ENCODE data around the gene IRGQ. TPM values are rescaled to one million over a fixed set of nuclear protein-coding genes. Genes with fewer than 3 reads are reported as not detected.

IRGQ gene, protein sequence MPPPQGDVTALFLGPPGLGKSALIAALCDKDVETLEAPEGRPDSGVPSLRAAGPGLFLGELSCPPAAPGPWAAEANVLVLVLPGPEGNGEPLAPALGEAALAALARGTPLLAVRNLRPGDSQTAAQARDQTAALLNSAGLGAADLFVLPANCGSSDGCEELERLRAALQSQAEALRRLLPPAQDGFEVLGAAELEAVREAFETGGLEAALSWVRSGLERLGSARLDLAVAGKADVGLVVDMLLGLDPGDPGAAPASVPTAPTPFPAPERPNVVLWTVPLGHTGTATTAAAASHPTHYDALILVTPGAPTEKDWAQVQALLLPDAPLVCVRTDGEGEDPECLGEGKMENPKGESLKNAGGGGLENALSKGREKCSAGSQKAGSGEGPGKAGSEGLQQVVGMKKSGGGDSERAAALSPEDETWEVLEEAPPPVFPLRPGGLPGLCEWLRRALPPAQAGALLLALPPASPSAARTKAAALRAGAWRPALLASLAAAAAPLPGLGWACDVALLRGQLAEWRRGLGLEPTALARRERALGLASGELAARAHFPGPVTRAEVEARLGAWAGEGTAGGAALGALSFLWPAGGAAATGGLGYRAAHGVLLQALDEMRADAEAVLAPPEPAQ
- total RNA-seq: 10 to 100 TPM; 28.9 to 29.8 TPM
- 3.0 TPM for polyA plus RNA-seq (2013, experiment 1 of 2)
- polyA plus RNA-seq (2013, experiment 2 of 2): 6.1 TPM
- 25.5 to 167 (median 64.0) reads per million in 172 experiments for total RNA-seq

DNA sequence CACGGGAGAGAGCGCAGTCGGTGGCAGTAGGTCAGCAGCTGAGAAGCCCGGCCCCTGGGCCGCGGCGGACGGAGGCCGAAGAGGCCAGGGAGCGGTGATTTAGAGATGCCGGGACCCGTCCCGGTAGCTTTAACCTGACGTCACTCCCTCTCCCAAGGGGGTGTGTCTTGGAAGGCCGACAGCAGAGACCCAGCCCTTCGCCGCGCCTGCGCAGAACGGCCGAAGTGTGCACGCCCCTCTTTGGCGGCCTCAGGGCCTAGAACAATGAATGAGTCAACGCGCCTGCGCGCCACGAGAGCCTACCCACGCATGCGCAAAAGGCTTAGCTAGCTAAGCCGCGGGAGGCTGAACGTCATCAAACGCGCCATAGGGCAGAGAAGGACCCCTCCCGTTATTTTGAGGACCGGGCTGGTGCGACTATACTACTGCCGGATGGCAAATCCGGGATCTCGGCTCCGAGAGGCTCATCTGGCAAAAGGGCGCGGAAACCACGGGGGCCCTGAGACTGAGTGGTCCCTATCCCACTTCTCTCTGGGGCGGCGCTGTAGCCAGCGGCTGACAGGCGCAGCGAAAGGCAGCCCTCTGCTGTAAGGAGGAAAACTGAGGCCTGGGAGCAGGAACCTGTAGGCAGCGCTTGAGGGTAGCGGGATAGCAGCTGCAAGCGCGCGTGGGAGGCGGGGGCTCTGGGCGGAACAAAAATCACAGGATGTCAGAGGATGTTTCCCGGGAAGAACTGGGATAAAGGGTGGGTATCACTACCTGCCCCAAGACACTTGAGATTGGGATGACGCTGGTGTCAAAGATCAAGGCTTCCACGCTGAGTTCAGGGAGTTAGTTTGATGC is at the start of gene IRGQ, which contains the start of gene ZNF576:
IRGQ (minus strand) TSS at position 136 of the 843 bp plus-strand sequence. CDS start 796 bp downstream, outside the sequence.
ZNF576 (plus strand) TSS at position 597 of the 843 bp plus-strand sequence. CDS start 514 bp downstream, outside the sequence.
- POLR2A ChIA-PET: interaction anchor here (0.9 to 3.3 kb wide), 19 partner anchors 9 to 203 kb away, joined by 3 to 52 read pairs (median 5); partner anchors contain the start of genes PHLDB3, PINLYP, SMG9 and XRCC1
- peak; percentile 99 to 100 (median 100) for DNase-seq
- H3K27ac ChIP-seq (ENCODE audit: low read depth in 1 of 2, low read length in 2 of 2): peak within 1 kb of the TSS; percentile 97
- peak within 1 kb of the TSS; percentile 73 for H3K4me3 ChIP-seq (ENCODE audit: low read length)
- CTCF ChIA-PET: interaction anchor here (0.8 to 5.8 kb wide), 9 partner anchors 21 to 213 kb away, joined by 3 to 122 read pairs (median 12); partner anchors contain the start of gene XRCC1
- H3K36me3 ChIP-seq (ENCODE audit: insufficient read depth, low read length): peaks cover 35% of the 10 kb centered on the region
- H3K36me3 Mint-ChIP-seq (ENCODE audit: low read depth): peaks cover 60% of the 10 kb centered on the region
- H3K4me3 Mint-ChIP-seq: peak within 1 kb of the TSS; percentile 96
- TF ChIP-seq, protein P1, sequence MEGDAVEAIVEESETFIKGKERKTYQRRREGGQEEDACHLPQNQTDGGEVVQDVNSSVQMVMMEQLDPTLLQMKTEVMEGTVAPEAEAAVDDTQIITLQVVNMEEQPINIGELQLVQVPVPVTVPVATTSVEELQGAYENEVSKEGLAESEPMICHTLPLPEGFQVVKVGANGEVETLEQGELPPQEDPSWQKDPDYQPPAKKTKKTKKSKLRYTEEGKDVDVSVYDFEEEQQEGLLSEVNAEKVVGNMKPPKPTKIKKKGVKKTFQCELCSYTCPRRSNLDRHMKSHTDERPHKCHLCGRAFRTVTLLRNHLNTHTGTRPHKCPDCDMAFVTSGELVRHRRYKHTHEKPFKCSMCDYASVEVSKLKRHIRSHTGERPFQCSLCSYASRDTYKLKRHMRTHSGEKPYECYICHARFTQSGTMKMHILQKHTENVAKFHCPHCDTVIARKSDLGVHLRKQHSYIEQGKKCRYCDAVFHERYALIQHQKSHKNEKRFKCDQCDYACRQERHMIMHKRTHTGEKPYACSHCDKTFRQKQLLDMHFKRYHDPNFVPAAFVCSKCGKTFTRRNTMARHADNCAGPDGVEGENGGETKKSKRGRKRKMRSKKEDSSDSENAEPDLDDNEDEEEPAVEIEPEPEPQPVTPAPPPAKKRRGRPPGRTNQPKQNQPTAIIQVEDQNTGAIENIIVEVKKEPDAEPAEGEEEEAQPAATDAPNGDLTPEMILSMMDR (IDR thresholded peaks at IDR 0.05): no peak
- peak within 1 kb of the TSS; percentile 100 for H3K27ac Mint-ChIP-seq
- no peaks in the 10 kb centered on the region for H3K9me3 Mint-ChIP-seq
- ATAC-seq (ENCODE audit: poor library complexity): peak; percentile 73
- no peaks in the 10 kb centered on the region for H3K27me3 Mint-ChIP-seq
- H3K4me1 ChIP-seq (ENCODE audit: insufficient read depth, low read length): peaks cover 44% of the 10 kb centered on the region
- no peaks in the 10 kb centered on the region for H3K9me3 ChIP-seq (ENCODE audit: control insufficient read depth in 1 of 2, insufficient read depth in 1 of 2, low read length in 2 of 2)
- intact Hi-C loops (cut with DNase I, micrococcal nuclease): loop anchor here (1.0 to 5.0 kb wide), 9 partner anchors 18 to 149 kb away; partner anchors contain the start of genes PINLYP (in 2 of the 2), XRCC1 (in 2 of the 2), ZNF428 (in 2 of the 2) and ETHE1 (in 1 of the 2)
- H3K4me1 Mint-ChIP-seq (ENCODE audit: low read depth): peaks cover 44% of the 10 kb centered on the region
- H3K27me3 ChIP-seq (ENCODE audit: control insufficient read depth in 1 of 2, insufficient read depth in 2 of 2, low read length in 2 of 2): no peaks in the 10 kb centered on the region

DNA sequence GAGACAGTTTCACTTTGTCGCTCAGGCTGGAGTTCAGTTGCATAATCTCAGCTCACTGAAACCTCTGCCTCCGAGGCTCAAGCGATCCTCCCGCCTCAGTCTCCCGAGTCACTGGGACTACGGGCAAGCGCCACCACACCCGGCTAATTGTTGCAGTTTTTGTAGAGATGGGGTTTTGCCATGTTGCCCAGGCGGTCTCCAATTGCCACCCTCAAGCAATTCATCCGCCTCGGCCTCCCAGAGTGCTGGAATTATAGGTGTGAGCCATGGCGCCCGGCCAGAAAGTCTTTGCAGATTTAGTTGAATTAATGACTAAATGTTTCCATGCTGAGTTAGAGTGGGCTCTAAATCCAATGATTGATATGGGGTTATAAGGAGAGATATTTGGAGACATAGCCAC is 48.2 kb upstream of the IRGQ start:
- peaks cover 0 to 4% of the 10 kb centered on the region in 2 experiments for H3K9me3 ChIP-seq (ENCODE audit: control insufficient read depth in 1 of 2, insufficient read depth in 1 of 2, low read length in 2 of 2)
- peaks cover 18% of the 10 kb centered on the region for H3K36me3 Mint-ChIP-seq (ENCODE audit: low read depth)
- ATAC-seq (ENCODE audit: poor library complexity) (no peak), DNase-seq (no peak)
- H3K27ac Mint-ChIP-seq: no peak overlapping the region
- CTCF ChIA-PET: no interaction called here
- TF ChIP-seq, protein P1 (IDR thresholded peaks at IDR 0.05): no peak
- H3K9me3 Mint-ChIP-seq: no peaks in the 10 kb centered on the region
- POLR2A ChIA-PET: no interaction called here
- peaks cover 5% of the 10 kb centered on the region for H3K27me3 Mint-ChIP-seq
- intact Hi-C loops (cut with DNase I, micrococcal nuclease): no loop called here
- no peak overlapping the region for H3K27ac ChIP-seq (ENCODE audit: low read depth in 1 of 2, low read length in 2 of 2)
- peaks cover 5% of the 10 kb centered on the region for H3K4me1 Mint-ChIP-seq (ENCODE audit: low read depth)
- no peak overlapping the region for H3K4me3 Mint-ChIP-seq
- peaks cover 2% of the 10 kb centered on the region for H3K36me3 ChIP-seq (ENCODE audit: insufficient read depth, low read length)
- peaks cover 10% of the 10 kb centered on the region for H3K4me1 ChIP-seq (ENCODE audit: insufficient read depth, low read length)
- peaks cover 0 to under 1% of the 10 kb centered on the region in 2 experiments for H3K27me3 ChIP-seq (ENCODE audit: control insufficient read depth in 1 of 2, insufficient read depth in 2 of 2, low read length in 2 of 2)
- no peak overlapping the region for H3K4me3 ChIP-seq (ENCODE audit: low read length)

DNA sequence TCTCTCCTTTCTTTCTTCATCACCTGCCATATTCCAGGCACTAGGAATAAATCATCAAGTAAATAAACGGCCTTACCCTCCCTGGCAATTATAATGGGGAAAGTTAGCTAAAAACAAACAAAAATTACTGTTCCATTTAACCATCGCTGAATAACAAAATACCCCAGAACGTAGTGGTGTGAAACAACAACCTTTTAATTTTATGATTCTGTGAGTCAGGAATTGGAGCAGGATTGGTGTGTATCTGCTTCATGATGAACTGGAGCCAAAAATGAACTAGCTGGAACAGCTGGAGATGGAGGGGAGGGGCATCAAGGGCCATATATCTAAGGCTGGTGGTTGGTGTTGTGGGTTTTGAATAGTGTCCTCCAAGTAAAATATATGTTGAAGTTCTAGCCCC is 47.4 kb upstream of the IRGQ start:
- H3K4me1 Mint-ChIP-seq (ENCODE audit: low read depth): peaks cover 13% of the 10 kb centered on the region

More for the DNA sequence above, 47.4 kb upstream of the IRGQ start:
- Mint-ChIP-seq H3K27me3 (peaks cover 14% of the 10 kb centered on the region), H3K4me3 (no peak overlapping the region), H3K36me3 (ENCODE audit: low read depth) (peaks cover 13% of the 10 kb centered on the region), H3K27ac (no peak overlapping the region), H3K9me3 (no peaks in the 10 kb centered on the region)
- DNase-seq (no peak), ATAC-seq (ENCODE audit: poor library complexity) (no peak)
- ChIA-PET POLR2A (no interaction called here), CTCF (no interaction called here)
- peaks cover 0 to 4% of the 10 kb centered on the region in 2 experiments for H3K9me3 ChIP-seq (ENCODE audit: control insufficient read depth in 1 of 2, insufficient read depth in 1 of 2, low read length in 2 of 2)
- peaks cover 18% of the 10 kb centered on the region for H3K4me1 ChIP-seq (ENCODE audit: insufficient read depth, low read length)
- TF ChIP-seq, protein P1 (IDR thresholded peaks at IDR 0.05): no peak
- intact Hi-C loops (cut with DNase I, micrococcal nuclease): no loop called here
- no peak overlapping the region for H3K27ac ChIP-seq (ENCODE audit: low read depth in 1 of 2, low read length in 2 of 2)
- H3K4me3 ChIP-seq (ENCODE audit: low read length): no peak overlapping the region
- H3K27me3 ChIP-seq (ENCODE audit: control insufficient read depth in 1 of 2, insufficient read depth in 2 of 2, low read length in 2 of 2): peaks cover 6 to 7% of the 10 kb centered on the region in 2 experiments
- no peaks in the 10 kb centered on the region for H3K36me3 ChIP-seq (ENCODE audit: insufficient read depth, low read length)

All from CD4-positive, alpha-beta T cell (primary cell).